RWPE2 (cell line): ENCODE data around the gene SIPA1L2.

Source experiments
- ATAC-seq: fragments of 200-7000 bp; cut with Tn5 transposase; 3 replicates; pipeline ENCODE4 v1.9.1; 2021; ENCODE audit warnings: low read depth
- DNase-seq: peaks from one replicate; pipeline ENCODE4 v3.0.0-alpha.2; 2020; ENCODE audit warnings: low spot score
- H3K27ac ChIP-seq: fragments of 450-650 bp; 2 replicates; pipeline ENCODE4 v1.5.1; 2017; ENCODE audit warnings: mild to moderate bottlenecking; ENCODE audit not compliant: poor library complexity, severe bottlenecking
- H3K27me3 ChIP-seq: fragments of 250-450 bp; sonication (Bioruptor Pico); 2 replicates; pipeline ENCODE4 v1.5.1; 2021; ENCODE audit warnings: mild to moderate bottlenecking, moderate library complexity; ENCODE audit not compliant: insufficient read depth, poor library complexity, severe bottlenecking
- H3K36me3 ChIP-seq: fragments of 250-450 bp; sonication (Bioruptor Pico); 2 replicates; pipeline ENCODE4 v1.5.1; 2020; ENCODE audit warnings: low read depth, mild to moderate bottlenecking, moderate library complexity
- H3K4me1 ChIP-seq: fragments of 250-450 bp; sonication (Bioruptor Pico); 2 replicates; pipeline ENCODE4 v1.5.1; 2021; ENCODE audit warnings: mild to moderate bottlenecking, moderate library complexity; ENCODE audit not compliant: insufficient read depth, poor library complexity, severe bottlenecking
- H3K4me3 ChIP-seq: fragments of 250-450 bp; sonication (Bioruptor Pico); 2 replicates; pipeline ENCODE4 v1.5.1; 2021; ENCODE audit warnings: mild to moderate bottlenecking, moderate library complexity; ENCODE audit not compliant: severe bottlenecking
- H3K9me3 ChIP-seq: fragments of 250-450 bp; sonication (Bioruptor Pico); 2 replicates; pipeline ENCODE4 v1.5.1; 2021; ENCODE audit warnings: mild to moderate bottlenecking, moderate library complexity; ENCODE audit not compliant: severe bottlenecking
- TF ChIP-seq, protein P1 (sequence below): fragments of 450-650 bp; IDR thresholded peaks from one replicate; pipeline ENCODE4 v1.5.1; 2017; ENCODE audit warnings: mild to moderate bottlenecking, moderate library complexity; ENCODE audit not compliant: poor library complexity, severe bottlenecking

The SIPA1L2 gene

GRCh38 chr1:232664844-232665777 lies 35.2 kb upstream of the SIPA1L2 start:
- no peaks in the 10 kb centered on the region for H3K4me1 ChIP-seq
- no peak overlapping the region for H3K4me3 ChIP-seq
- H3K9me3 ChIP-seq = no peaks in the 10 kb centered on the region
- no peaks in the 10 kb centered on the region for H3K27me3 ChIP-seq
- no peak overlapping the region for H3K27ac ChIP-seq
- DNase-seq (no peak), ATAC-seq (no peak)
- no peaks in the 10 kb centered on the region for H3K36me3 ChIP-seq
- TF ChIP-seq, protein P1, sequence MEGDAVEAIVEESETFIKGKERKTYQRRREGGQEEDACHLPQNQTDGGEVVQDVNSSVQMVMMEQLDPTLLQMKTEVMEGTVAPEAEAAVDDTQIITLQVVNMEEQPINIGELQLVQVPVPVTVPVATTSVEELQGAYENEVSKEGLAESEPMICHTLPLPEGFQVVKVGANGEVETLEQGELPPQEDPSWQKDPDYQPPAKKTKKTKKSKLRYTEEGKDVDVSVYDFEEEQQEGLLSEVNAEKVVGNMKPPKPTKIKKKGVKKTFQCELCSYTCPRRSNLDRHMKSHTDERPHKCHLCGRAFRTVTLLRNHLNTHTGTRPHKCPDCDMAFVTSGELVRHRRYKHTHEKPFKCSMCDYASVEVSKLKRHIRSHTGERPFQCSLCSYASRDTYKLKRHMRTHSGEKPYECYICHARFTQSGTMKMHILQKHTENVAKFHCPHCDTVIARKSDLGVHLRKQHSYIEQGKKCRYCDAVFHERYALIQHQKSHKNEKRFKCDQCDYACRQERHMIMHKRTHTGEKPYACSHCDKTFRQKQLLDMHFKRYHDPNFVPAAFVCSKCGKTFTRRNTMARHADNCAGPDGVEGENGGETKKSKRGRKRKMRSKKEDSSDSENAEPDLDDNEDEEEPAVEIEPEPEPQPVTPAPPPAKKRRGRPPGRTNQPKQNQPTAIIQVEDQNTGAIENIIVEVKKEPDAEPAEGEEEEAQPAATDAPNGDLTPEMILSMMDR = no peak

DNA sequence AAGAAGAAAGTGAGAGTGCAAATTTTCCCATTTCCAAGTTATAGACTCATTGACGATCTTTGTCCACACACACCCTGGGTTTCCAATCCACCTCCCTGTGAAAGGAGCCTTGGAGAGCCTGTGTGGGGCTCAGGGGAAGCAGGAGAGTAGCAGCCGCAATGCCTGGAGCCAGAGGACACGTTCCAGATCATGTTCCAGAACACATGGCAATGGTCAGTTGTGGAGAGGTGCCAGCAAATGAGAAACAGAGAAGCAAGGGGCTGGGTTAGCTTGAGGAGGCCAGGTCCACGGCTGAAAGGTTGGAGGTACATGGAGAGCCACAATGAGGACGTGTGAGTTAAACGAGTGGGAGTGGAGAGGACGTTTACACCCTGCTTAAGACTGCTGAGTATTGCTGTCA lies 33.0 kb upstream of the SIPA1L2 start:
- Histone ChIP-seq H3K4me1 (no peaks in the 10 kb centered on the region), H3K36me3 (no peaks in the 10 kb centered on the region), H3K4me3 (no peak overlapping the region), H3K27ac (no peak overlapping the region), H3K9me3 (no peaks in the 10 kb centered on the region), H3K27me3 (no peaks in the 10 kb centered on the region)
- TF ChIP-seq, protein P1 = no peak
- DNase-seq (no peak), ATAC-seq (no peak)

GRCh38 chr1:232658386-232658785 lies 28.5 kb upstream of the SIPA1L2 start:
- no peak for DNase-seq
- H3K4me3 ChIP-seq = no peak overlapping the region
- ATAC-seq = no peak
- H3K27ac ChIP-seq = no peak overlapping the region
- TF ChIP-seq, protein P1 = no peak
- no peaks in the 10 kb centered on the region for H3K4me1 ChIP-seq
- no peaks in the 10 kb centered on the region for H3K36me3 ChIP-seq
- H3K9me3 ChIP-seq = no peaks in the 10 kb centered on the region
- no peaks in the 10 kb centered on the region for H3K27me3 ChIP-seq

- TF ChIP-seq, protein P1 = no peak
- no peaks in the 10 kb centered on the region for H3K27me3 ChIP-seq
- H3K4me1 ChIP-seq = no peaks in the 10 kb centered on the region
- no peak overlapping the region for H3K27ac ChIP-seq
- no peaks in the 10 kb centered on the region for H3K9me3 ChIP-seq
- no peak for ATAC-seq
- H3K36me3 ChIP-seq = no peaks in the 10 kb centered on the region
- H3K4me3 ChIP-seq = no peak overlapping the region
- DNase-seq = no peak
Observed at GRCh38 chr1:232657426-232658005, 27.6 kb upstream of the SIPA1L2 start.

- H3K27me3 ChIP-seq = no peaks in the 10 kb centered on the region
- DNase-seq (no peak), ATAC-seq (no peak)
- no peaks in the 10 kb centered on the region for H3K4me1 ChIP-seq
- no peaks in the 10 kb centered on the region for H3K9me3 ChIP-seq
- no peak overlapping the region for H3K4me3 ChIP-seq
- H3K27ac ChIP-seq = no peak overlapping the region
- no peaks in the 10 kb centered on the region for H3K36me3 ChIP-seq
- TF ChIP-seq, protein P1 = no peak
Observed at GRCh38 chr1:232655746-232656085, 25.8 kb upstream of the SIPA1L2 start.
